Hepatocyte (in vitro differentiated cells): Measurements from ENCODE around the gene LGALS7B. TPM values are rescaled to one million over a fixed set of nuclear protein-coding genes. Genes with fewer than 3 reads are reported as not detected.

Experiments
- DNase-seq: peaks from one replicate; pipeline ENCODE4 v3.0.0-alpha.2; 2016; ENCODE audit warnings: low spot score
- H2AFZ ChIP-seq: fragments of 200-600 bp; sonication (generic); 2 replicates; pipeline ENCODE4 v1.6.0; 2016; ENCODE audit warnings: antibody characterized with exemption, mild to moderate bottlenecking
- H3K27ac ChIP-seq: fragments of 200-600 bp; sonication (generic); 2 replicates; pipeline ENCODE4 v1.5.1; 2016; ENCODE audit warnings: mild to moderate bottlenecking
- H3K27me3 ChIP-seq: fragments of 200-600 bp; sonication (generic); 2 replicates; pipeline ENCODE4 v1.6.1; 2016
- H3K36me3 ChIP-seq: fragments of 200-600 bp; sonication (generic); replicated peaks from 2 replicates; pipeline ENCODE4 v1.5.1; 2016; ENCODE audit warnings: low read depth; ENCODE audit not compliant: insufficient read depth
- H3K4me1 ChIP-seq: fragments of 200-600 bp; sonication (generic); 2 replicates; pipeline ENCODE4 v1.5.1; 2016; ENCODE audit warnings: mild to moderate bottlenecking, moderate library complexity; ENCODE audit not compliant: insufficient read depth
- H3K4me2 ChIP-seq: fragments of 200-600 bp; sonication (generic); 2 replicates; pipeline ENCODE4 v1.6.0; 2016
- H3K4me3 ChIP-seq: fragments of 200-600 bp; sonication (generic); 2 replicates; pipeline ENCODE4 v1.5.1; 2016; ENCODE audit warnings: mild to moderate bottlenecking
- H3K79me2 ChIP-seq: fragments of 200-600 bp; sonication (generic); 2 replicates; pipeline ENCODE4 v1.6.0; 2017; ENCODE audit warnings: mild to moderate bottlenecking
- H3K9me2 ChIP-seq: fragments of 200-600 bp; sonication (generic); replicated peaks from 2 replicates; pipeline ENCODE4 v1.6.0; 2017; ENCODE audit warnings: mild to moderate bottlenecking; ENCODE audit not compliant: insufficient read depth
- H3K9me3 ChIP-seq: fragments of 200-600 bp; sonication (generic); 2 replicates; pipeline ENCODE4 v1.5.1; 2016; ENCODE audit warnings: low read depth, mild to moderate bottlenecking
- H4K20me1 ChIP-seq: fragments of 200-600 bp; sonication (generic); 2 replicates; pipeline ENCODE4 v1.6.0; 2016; ENCODE audit warnings: mild to moderate bottlenecking; ENCODE audit not compliant: insufficient read depth, poor library complexity, severe bottlenecking
- EZH2 ChIP-seq: fragments of 200-600 bp; sonication (generic); IDR thresholded peaks from 2 replicates; pipeline ENCODE4 v1.6.1; 2016; ENCODE audit warnings: antibody characterized with exemption, mild to moderate bottlenecking, borderline replicate concordance
- EZH2phosphoT487 ChIP-seq: fragments of 200-600 bp; sonication (generic); IDR thresholded peaks from one replicate; pipeline ENCODE4 v1.6.1; 2018; ENCODE audit warnings: antibody characterized with exemption, mild to moderate bottlenecking, low read depth, moderate library complexity; ENCODE audit not compliant: unreplicated experiment, severe bottlenecking
- WGBS: methylation state at CpG from one replicate; pipeline ENCODE4 v1.1.6; 2016; ENCODE audit warnings: low lambda C conversion rate; ENCODE audit errors: missing lambda C conversion rate; 5-methylcytosine and 5-hydroxymethylcytosine counted together
- polyA plus RNA-seq: library from polyadenylated mRNA; unstranded; fragments of >200 nt; fragmentation: Nextera tagmentation; extraction: Ambion mirVana; gene quantifications from 2 replicates; pipeline ENCODE4 v1.2.1, GENCODE V29; 2016
- total RNA-seq: library from RNA; depleted of rRNA; stranded (reverse); fragments of >200 nt; gene quantifications from 2 replicates; pipeline ENCODE4 v1.2.3, GENCODE V29; 2014
- TF ChIP-seq, protein P1 (sequence below): fragments of 200-600 bp; sonication (generic); IDR thresholded peaks from 2 replicates; pipeline ENCODE4 v1.5.1; 2016; ENCODE audit warnings: antibody characterized with exemption, mild to moderate bottlenecking; ENCODE audit not compliant: poor library complexity

The LGALS7B gene
- total and polyA plus RNA-seq, 2 experiments from 2014 or later: not detected

DNA sequence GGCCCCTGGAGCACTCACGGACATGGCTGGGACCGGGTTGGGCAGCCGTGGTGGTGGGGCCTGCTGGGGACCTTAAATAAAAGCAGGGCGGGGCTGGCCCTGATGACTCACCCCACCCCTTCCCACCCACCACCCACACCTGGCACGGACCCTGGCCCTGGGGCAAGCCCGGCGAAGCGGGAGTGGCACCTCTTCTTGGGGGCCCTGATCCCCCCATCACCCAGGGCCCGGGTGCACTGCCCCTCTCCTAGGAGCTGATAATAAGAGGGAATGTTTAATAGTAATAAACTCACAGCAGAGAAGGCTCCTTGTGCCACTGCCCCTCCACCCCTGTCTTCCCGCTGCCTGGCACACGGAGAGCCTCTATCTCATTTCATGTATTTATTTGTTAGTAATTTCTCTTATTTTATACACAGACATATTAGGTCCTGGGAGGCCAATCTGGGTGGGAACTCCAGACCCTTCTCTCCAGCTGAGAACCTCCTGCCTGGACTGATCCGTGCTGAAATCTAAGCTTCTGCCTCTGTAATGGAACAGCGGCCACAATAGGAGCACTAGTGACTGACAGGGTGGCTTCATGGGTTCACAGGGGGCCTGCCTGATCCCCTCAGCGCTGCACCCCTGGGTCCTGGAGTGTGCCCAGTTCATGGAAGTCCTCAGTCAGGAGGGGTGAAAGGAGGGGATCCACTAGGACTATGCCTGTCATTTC, 15.4 kb upstream of the LGALS7B start, which contains the start of gene LGALS7:
LGALS7 (minus strand) TSS at position 49 of the 709 bp plus-strand sequence; CDS start at position 24, 25 bp downstream.
- no peaks in the 10 kb centered on the region for H3K79me2 ChIP-seq
- 85% methylated on average over 10 of the region's 14 CpGs for WGBS
- no peaks in the 10 kb centered on the region for H4K20me1 ChIP-seq
- DNase-seq: no peak
- H2AFZ ChIP-seq: no peak within 1 kb of the TSS
- no peaks in the 10 kb centered on the region for H3K4me1 ChIP-seq
- H3K9me2 ChIP-seq: no peaks in the 10 kb centered on the region
- H3K27ac ChIP-seq: no peak within 1 kb of the TSS
- H3K27me3 ChIP-seq: no peaks in the 10 kb centered on the region
- no peaks in the 10 kb centered on the region for H3K36me3 ChIP-seq
- H3K9me3 ChIP-seq: no peaks in the 10 kb centered on the region
- H3K4me2 ChIP-seq: no peak within 1 kb of the TSS
- H3K4me3 ChIP-seq: no peak within 1 kb of the TSS
- TF ChIP-seq, protein P1, sequence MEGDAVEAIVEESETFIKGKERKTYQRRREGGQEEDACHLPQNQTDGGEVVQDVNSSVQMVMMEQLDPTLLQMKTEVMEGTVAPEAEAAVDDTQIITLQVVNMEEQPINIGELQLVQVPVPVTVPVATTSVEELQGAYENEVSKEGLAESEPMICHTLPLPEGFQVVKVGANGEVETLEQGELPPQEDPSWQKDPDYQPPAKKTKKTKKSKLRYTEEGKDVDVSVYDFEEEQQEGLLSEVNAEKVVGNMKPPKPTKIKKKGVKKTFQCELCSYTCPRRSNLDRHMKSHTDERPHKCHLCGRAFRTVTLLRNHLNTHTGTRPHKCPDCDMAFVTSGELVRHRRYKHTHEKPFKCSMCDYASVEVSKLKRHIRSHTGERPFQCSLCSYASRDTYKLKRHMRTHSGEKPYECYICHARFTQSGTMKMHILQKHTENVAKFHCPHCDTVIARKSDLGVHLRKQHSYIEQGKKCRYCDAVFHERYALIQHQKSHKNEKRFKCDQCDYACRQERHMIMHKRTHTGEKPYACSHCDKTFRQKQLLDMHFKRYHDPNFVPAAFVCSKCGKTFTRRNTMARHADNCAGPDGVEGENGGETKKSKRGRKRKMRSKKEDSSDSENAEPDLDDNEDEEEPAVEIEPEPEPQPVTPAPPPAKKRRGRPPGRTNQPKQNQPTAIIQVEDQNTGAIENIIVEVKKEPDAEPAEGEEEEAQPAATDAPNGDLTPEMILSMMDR: no peak
- TF ChIP-seq EZH2 (no peak), EZH2phosphoT487 (no peak)

DNA sequence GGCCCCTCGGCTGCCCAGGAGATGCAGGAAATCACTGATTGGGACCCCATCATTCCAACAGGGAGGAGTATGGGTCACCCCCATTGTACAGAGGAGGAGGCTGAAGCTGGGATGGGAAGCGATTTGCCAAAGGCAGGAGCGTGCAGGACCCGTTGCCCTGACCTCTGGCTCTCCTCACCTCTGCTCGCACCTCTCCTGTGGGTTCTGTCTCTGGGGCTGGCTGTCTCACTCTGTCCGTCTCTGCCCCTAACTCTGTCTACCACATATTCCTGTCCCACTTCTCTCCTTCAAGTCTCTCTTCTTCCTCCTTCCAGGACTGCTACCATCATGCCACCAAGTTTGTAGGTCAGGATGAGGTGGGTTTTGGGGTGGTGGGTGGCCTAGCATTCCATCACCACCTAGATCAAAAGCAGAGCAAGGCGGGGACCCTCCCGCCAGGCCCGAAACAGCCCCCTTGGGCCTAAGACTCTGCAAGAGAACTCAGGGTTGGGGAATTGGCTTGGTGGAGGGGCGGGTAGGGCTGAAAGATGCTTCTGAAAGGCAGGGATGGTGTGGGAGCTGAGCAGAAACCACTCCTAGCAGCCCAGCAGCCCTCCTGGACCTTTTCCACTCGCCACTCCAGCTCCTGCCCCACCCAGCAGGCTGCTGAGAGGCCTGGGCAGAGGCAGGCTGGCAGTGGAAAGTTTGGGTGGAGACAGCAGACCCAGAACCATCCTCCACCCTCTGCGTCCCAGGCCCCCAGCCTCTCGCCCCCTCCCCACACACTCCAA, 14.6 kb upstream of the LGALS7B start:
- H3K36me3 ChIP-seq: no peaks in the 10 kb centered on the region
- no peaks in the 10 kb centered on the region for H3K27me3 ChIP-seq
- H3K9me3 ChIP-seq: no peaks in the 10 kb centered on the region
- H3K4me1 ChIP-seq: no peaks in the 10 kb centered on the region
- TF ChIP-seq EZH2 (no peak), EZH2phosphoT487 (no peak)
- TF ChIP-seq, protein P1: no peak
- H3K4me2 ChIP-seq: no peak overlapping the region
- H2AFZ ChIP-seq: no peak overlapping the region
- no peak overlapping the region for H3K27ac ChIP-seq
- no peak for DNase-seq
- H3K4me3 ChIP-seq: no peak overlapping the region
- no peaks in the 10 kb centered on the region for H3K9me2 ChIP-seq
- no peaks in the 10 kb centered on the region for H4K20me1 ChIP-seq
- no peaks in the 10 kb centered on the region for H3K79me2 ChIP-seq
- 85% methylated on average over 13 of the region's 13 CpGs for WGBS

DNA sequence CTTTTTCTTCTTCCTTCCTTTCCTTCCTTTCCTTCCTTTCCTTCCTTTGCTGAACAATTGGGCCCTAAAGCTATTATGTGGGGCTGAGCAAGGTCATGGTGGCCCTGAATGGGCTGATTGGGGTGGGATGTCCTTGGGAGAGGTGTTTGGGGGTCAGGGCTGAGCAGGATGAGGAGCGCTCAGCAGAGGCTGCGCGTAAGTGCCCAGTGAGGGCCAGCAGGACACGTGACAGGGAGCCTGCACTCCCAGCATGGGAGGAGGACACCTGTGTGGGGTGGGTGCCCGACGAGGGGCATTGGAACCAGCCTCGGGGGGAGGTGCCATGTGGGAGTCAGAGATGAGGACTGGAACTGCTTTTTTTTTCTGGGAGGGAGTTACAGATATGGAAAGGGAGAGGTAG, 10.3 kb upstream of the LGALS7B start:
- no peak overlapping the region for H3K4me2 ChIP-seq

More for the DNA sequence above, 10.3 kb upstream of the LGALS7B start:
- H3K27ac ChIP-seq: no peak overlapping the region
- H3K4me1 ChIP-seq: no peaks in the 10 kb centered on the region
- no peak for DNase-seq
- H3K9me3 ChIP-seq: no peaks in the 10 kb centered on the region
- no peak overlapping the region for H2AFZ ChIP-seq
- TF ChIP-seq EZH2: no peak
- TF ChIP-seq EZH2phosphoT487: no peak
- TF ChIP-seq, protein P1: no peak
- 81% methylated on average over 6 of the region's 7 CpGs for WGBS
- H3K36me3 ChIP-seq: no peaks in the 10 kb centered on the region
- no peaks in the 10 kb centered on the region for H3K27me3 ChIP-seq
- H3K9me2 ChIP-seq: no peaks in the 10 kb centered on the region
- H3K79me2 ChIP-seq: no peaks in the 10 kb centered on the region
- H4K20me1 ChIP-seq: no peaks in the 10 kb centered on the region
- H3K4me3 ChIP-seq: no peak overlapping the region
